Activated CD8-positive, alpha-beta memory T cell treated with anti-CD3 and anti-CD28 coated beads for 1 hour (primary cell): ENCODE results near the gene AP3M1.

Experiments
- DNase-seq, 2 donors: peaks; one replicate each; pipeline ENCODE4 v3.0.0-alpha.2; 2020; ENCODE audit warnings: low read depth in 1 of 2; ENCODE audit errors: extremely low read depth in 1 of 2

AP3M1 gene

GRCh38 chr10:74117738-74118137, 32.9 kb downstream of the AP3M1 start:
- DNase-seq = no peak

- no peak for DNase-seq
These were observed 36.6 kb downstream of the AP3M1 start for GRCh38 chr10:74114041-74114448.

DNA sequence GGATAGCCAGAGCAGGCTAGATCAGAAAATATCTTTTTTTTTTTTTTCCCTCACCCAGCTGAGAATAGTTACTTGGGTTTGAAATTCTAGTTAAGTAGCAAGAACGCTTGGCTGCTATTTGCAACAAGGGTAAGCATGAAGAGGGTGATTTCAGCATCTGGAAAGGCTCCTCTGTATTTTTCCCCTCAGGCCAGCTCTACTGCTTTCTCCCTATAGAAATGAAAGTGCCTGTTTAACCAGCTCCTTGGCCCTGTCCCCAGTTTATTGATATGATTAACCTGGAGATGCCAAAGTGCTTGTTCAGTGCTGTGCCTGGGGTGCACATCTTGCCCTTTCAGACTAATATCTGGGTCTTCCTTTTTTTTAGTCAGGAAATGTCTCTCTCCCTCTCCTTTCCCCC, 37.1 kb downstream of the AP3M1 start:
- no peak for DNase-seq

DNA sequence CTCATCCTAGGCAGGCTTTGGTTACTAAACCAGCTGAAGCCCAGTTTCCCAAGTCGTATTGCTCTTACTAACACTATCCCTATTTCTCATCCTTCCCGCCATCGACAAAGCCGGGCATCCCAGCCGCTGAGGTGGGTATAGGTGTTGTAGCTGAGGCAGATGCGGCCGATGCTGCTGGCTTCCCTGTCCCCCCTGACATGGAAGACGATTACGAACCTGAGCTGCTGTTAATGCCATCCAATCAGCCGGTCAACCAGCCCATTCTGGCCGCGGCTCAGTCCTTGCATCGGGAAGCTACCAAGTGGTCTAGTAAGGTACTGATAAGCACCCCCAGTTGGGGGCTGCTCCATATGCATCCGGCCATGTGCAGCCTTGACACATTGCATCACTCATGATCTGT, 38.8 kb downstream of the AP3M1 start:
- no peak for DNase-seq

GRCh38 chr10:74110120-74110519, 40.5 kb downstream of the AP3M1 start:
- DNase-seq = no peak

DNA sequence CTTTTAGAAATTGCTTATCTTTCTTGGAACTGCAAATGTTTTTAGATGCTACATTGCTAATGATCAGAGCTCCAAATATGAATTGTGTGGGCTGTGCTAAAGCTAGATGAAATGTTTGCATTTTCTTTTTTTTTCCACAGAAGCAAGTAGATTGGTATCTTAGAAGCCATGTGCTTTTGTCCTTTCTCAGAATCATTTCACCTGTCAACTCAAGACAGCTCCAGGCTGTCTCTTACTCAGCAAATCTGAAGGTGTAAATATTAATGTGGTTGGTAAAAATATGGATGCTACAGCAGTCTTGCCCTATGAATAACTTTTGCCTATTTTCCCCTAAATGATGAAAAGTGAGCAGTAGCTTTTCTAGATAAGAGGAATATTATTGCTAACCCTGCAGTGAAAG, 41.2 kb downstream of the AP3M1 start:
- DNase-seq = no peak

- DNase-seq = no peak
These were observed 43.2 kb downstream of the AP3M1 start for GRCh38 chr10:74107391-74107790.

DNA sequence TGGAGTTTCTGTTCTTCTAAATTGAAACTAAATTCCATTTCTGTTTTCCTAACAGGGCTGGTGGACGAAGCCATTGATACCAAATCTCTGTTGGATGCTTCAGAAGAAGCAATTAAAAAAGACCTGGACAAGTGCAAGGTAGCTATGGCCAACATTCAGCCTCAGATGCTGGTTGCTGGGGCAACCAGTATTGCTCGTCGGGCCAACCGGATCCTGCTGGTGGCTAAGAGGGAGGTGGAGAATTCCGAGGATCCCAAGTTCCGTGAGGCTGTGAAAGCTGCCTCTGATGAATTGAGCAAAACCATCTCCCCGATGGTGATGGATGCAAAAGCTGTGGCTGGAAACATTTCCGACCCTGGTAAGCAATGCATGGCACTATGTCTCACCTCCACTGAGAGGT, 45.6 kb downstream of the AP3M1 start:
- no peak for DNase-seq

- no peak for DNase-seq
These were observed 46.1 kb downstream of the AP3M1 start for GRCh38 chr10:74104480-74104879.

- DNase-seq = no peak
These were observed 46.9 kb downstream of the AP3M1 start for GRCh38 chr10:74103560-74104258.

DNA sequence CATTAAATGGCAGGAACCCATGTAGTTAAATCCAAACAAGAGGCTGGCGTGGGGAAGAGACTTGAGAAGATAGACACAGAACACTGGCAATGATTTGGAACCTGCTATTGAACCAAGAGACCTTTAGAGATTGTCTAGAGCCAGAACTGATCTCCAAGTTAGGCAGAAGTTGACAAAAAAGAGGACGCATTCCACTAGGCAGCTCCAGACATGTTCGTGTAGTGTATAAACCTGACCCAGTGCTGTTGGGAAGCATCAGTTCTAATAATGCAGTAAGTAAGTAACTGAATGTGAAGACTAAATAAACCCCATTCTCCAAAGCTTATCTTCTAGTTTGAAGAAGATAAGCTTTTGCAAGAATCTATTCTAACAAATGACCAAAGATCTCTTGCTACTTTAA, 50.8 kb downstream of the AP3M1 start:
- DNase-seq = no peak

DNA sequence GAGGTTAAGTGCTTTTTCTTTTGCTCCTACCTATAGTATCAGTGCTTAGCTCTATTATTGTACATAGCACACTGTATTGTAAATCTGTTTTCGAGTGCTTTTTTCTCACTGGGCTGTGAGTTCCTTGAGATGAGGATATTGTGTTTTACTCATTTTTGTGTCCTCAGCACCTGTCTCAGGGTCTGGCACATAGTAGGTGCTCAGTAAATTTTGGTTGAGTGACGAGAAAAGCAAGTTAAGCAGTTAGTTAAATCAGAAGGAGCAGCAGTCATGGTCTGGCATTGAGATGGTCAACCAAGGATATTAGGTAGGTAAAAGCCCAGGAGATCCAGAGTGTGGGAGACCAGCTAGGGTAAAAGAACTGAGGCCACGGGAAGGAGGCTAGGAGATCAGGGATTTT, 51.2 kb downstream of the AP3M1 start:
- no peak for DNase-seq

DNA sequence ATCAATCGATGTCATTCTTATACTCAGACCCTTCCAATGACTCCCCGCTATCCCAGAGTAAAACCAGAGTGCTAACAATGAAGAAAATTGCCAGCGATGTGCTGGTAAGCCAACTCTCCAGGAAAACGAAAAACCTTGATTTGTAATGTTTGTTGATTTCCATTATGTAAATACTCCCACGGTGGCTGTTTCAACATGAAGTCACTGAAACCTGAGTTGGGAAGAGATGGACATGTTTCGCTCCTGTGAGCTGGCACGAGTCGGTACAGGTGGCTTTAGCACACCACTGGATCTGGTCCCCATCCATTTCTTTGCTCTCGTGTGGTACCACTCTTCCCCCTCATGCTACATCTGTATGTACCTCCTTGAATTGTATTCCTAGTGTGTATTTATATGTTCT, 52.9 kb downstream of the AP3M1 start:
- DNase-seq = no peak

DNA sequence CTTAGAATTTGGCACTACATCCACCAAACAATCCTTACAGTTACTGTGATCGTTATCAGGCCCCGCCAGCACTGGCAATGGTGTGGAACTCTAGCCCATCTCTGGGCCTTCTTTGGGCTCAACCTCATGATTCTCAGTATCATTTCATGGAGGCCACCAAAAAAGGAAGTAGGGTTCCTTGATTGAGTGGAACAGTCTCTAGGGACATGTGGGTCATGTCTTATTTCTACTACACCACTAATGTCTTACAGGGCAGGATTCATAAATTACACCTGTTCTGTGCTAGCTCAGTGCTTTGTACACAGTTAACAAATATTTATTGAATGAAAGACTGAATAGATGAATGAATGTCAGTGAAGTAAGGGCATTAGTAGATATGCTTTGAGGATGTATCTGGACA, 53.9 kb downstream of the AP3M1 start:
- no peak for DNase-seq

DNA sequence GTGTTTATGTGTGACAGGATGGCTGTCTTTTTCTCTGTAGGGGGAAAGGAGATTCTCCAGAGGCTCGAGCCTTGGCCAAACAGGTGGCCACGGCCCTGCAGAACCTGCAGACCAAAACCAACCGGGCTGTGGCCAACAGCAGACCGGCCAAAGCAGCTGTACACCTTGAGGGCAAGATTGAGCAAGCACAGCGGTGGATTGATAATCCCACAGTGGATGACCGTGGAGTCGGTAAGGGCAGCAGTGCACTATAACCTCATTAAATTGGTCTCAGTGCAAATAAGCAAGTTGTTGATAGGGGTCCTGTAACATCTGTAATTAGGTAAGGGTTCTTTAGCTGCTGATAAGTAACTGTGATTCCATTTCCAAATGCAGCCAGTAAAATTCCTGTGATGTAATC, 56.4 kb downstream of the AP3M1 start:
- DNase-seq = no peak

DNA sequence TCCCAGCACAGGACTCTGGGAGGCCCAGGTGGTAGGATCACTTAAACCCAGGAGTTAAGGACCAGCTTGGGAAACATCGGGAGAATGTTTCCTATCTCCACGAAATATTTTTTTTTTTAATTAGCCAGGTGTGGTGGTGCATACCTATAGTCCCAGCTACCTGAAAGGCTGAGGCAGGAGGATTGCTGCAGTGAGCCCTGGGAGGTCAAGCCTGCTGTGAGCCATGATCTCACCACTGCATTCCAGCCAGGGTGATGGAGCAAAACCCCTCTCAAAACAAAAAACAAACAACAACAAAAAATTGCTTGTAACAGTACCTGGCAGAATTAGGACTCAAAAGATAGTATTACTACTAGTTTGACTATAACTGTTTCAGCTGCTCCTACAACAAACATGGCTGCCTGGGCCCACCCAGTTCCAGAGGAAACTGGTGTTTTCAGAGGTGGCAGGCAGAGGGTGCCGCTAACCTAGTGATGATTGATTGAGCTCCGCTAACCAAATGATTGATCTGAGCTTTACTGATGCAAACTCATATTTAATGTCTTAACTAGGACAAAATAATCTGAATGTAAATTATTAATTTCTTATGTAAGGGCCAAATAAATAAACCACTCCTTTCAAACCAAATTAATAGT, 57.0 kb downstream of the AP3M1 start:
- no peak for DNase-seq

- no peak for DNase-seq
These were observed 58.3 kb downstream of the AP3M1 start for GRCh38 chr10:74092372-74092771.

DNA sequence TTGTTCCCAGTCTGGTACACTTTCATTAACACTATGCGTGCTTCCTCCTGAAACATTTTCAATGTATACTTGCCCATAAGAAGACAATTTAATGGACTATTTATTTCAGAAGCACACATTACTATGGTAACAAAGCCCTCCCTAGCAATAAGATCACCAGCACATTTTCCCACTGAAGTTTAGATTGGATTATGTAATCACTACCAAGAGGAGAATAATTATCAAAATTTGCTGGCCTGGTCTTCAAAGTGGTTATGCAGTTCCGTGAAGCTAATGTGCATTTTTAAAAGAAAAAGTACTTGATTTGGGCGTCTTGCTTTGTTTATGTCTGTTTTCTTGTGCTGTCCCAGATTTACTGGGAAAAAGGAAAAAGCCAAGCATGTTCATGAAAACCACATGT, 61.9 kb downstream of the AP3M1 start:
- DNase-seq = no peak

GRCh38 chr10:74086317-74086716, 64.3 kb downstream of the AP3M1 start:
- no peak for DNase-seq

DNA sequence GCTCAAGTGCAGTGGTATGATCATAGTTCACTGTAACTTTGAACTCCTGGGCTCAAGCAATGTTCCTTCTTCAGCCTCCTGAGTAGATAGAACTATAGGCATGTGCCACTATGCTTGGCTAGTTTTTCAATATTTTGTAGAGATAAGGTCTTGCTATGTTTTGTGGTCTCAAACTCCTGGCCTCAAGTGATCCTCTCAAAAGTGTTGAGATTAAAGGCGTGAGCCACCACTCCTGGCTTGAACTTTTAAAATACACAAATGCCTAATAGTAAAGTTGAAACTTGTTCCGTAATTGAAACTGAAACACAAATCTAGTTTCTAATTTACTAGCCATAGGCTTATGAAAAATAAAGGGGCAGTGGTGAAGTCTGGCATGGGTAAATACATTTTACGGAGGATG, 65.7 kb downstream of the AP3M1 start:
- DNase-seq = no peak

DNA sequence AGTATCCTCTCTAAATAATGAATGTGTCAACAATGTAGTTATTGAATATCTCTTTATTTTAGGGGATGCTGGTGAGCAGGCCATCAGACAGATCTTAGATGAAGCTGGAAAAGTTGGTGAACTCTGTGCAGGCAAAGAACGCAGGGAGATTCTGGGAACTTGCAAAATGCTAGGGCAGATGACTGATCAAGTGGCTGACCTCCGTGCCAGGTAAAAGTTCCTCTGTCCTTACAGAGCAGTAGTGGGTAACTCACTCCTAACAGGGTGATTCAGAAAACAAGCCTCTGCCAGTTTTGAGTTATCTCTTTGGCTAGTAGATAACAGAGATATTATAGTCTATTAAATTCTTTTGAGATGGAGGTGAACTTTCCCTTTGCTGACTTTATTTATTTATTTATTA, 67.3 kb downstream of the AP3M1 start:
- DNase-seq = no peak

GRCh38 chr10:74081941-74082718, 68.5 kb downstream of the AP3M1 start:
- DNase-seq = no peak
